Kasumi-1 (cell line): ENCODE results near the gene ANAPC16.
"Not testable (repeated sequence)": the region's sequence is repeated elsewhere in the genome, so short reads cannot be mapped to it uniquely, and the experiment has no call there.

Source experiments
- DNase-seq, 2 experiments: peaks; one replicate each; lab custom pipeline; 2025; lab: John Stamatoyannopoulos, UW

ANAPC16 gene

GRCh38 chr10:72215611-72216549 is at the start of gene ANAPC16, which contains the start of gene ASCC1:
Gene ANAPC16, plus strand, starts transcription at chr10:72216012. Its CDS starts 7,903 bp downstream, at chr10:72223915.
Gene ASCC1, minus strand, starts transcription at chr10:72216276. Its CDS starts 2,978 bp downstream, at chr10:72213298.
- DNase-seq = peak; percentile 96

GRCh38 chr10:72167118-72167517 is 48.7 kb upstream of the ANAPC16 start:
- DNase-seq = no peak

DNA sequence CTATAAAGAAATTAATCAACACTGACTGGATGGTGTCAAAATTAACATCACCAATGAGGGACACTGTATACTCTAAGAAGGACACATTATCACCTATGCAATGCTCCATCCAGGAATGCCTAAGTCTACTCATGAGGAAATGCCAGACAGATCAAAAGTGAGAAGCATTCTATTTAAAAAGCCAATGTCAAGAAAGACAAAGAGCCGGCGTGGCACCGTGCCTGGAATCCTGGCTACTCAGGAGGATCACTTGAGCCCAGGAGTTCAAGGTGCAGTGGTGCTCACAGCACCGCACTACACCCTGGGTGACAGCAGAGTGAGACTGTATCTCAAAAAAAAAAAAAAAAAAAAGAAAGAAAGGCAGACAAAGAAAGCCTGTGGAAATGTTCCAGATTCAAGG is 45.5 kb upstream of the ANAPC16 start:
- DNase-seq = no peak

- DNase-seq = no peak
Measured at GRCh38 chr10:72170733-72171132, 45.1 kb upstream of the ANAPC16 start.

- no peak for DNase-seq
Measured at GRCh38 chr10:72171175-72171630, 44.6 kb upstream of the ANAPC16 start.

GRCh38 chr10:72173262-72173618 is 42.6 kb upstream of the ANAPC16 start:
- DNase-seq = no peak

DNA sequence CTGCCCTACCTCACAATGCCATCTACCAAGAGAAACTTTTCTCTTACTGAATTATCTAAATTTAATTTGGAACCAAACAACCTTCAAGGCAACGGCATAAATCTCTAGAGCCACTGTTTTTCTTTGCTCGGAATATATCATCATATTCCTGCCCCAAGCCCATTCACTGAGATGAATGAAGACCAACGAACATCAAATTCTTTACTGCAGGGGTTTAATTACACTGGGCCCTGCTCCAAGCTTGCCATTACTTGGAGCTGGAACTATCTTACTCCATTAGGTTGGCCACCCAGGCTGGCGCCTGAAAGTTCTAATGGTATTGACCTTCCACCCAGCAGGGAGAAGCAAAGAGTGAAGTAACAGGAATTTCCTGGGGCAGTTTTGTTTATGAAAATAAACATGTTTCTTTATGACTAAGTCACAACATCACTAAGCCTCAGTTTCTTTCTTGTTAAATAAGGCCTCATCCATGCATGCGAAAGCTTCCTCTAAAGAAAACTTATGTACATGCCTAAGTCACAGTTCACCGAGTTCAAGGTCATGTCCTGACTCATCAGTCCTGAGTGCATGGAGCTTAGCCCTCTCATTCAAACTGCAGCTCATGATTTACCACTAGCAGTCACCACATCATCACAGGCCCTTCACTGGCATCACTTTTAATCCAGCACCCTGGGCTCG is 42.1 kb upstream of the ANAPC16 start:
- DNase-seq = no peak

DNA sequence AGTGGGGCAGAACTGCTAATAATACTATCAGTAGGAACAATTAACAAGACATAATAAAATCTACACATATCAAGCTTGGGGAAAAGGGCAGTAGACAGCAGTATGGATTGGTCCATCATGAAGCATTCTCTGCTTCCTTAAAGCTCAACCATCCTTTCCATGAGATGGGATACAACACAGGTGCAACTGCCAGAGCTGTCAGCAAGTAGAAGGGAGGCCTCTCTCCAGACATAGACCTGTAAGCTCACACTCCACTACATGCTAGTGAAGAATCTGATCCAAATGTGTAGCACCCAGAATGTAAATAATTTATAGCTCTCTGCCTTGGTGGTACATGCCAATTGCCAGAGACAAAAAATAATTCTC is 41.5 kb upstream of the ANAPC16 start:
- no peak for DNase-seq

DNA sequence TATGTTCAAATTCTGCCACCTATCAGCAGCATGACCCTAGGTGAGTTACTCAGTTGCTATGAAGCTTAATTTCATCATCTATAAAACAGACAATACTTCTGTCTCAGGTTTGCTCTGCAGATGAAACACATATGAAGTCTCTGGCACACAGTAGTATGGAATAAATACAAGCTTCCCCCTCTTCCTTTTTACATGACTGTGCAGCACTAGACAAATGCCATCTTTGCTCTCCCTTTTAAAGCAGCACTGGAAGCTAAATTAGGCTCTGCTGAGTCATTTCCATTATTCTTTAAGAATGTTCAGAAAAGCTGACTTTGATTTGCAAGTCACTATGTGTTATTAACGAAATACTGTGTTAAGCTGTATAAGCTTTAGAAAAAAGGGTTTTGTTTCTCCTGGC is 40.7 kb upstream of the ANAPC16 start:
- no peak for DNase-seq

GRCh38 chr10:72176701-72177100 is 39.1 kb upstream of the ANAPC16 start:
- DNase-seq = no peak

DNA sequence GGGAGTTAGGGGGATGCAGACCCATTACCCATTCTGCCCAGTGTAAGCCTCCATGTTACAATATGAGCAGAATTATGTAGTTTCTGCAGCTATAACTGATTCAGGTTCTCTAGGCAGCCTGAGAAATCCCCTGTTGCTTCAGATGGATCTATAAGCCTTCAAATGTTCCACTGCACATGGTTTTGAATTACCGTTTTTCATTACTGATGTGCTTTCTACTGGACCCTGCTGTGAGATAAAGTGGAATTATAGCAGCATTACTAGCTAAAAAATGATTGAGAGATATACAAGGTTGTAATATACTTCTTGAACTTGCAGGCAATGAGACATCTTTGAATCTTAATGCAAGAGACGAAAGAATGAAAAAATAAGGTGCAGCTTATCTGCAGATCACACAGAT is 38.4 kb upstream of the ANAPC16 start:
- DNase-seq = no peak

GRCh38 chr10:72184156-72184555 is 31.7 kb upstream of the ANAPC16 start:
- DNase-seq = no peak

- no peak for DNase-seq
Measured at GRCh38 chr10:72186258-72186981, 29.4 kb upstream of the ANAPC16 start.

DNA sequence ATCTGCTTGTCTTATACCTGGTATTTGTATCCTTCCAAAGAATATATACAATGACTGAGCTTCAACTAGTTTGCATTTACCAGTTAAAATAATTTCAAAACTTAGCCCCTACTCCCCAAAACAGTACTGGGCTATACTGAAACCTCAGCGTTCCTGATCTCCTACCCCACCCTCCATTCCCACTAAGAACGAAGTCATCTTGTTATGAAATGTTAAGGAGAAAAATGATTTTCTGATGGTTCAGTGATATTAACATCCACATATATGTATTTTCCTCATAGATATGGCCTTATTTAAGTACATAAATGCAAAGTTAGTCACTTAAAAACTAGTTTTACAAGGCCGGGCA is 28.9 kb upstream of the ANAPC16 start:
- DNase-seq = no peak

DNA sequence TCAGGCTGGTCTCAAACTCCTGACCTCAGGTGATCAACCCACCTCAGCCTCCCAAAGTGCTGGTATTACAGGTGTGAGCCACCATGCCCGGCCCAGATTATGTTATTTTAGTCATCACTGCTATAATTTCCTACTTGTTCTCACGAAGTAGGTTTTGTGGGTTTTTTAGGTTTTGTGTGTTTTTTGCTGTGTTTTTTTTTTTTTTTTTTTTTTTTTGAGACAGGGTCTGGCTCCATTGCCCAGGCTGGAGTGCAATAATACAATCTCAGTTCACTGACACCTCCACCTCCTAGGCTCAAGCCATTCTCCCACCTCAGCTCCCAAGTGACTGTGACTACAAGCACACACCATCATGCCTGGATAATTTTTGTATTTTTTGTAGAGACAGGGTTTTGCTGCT is 20.9 kb upstream of the ANAPC16 start:
- no peak for DNase-seq

- no peak for DNase-seq
Measured at GRCh38 chr10:72200883-72201282, 14.9 kb upstream of the ANAPC16 start.

DNA sequence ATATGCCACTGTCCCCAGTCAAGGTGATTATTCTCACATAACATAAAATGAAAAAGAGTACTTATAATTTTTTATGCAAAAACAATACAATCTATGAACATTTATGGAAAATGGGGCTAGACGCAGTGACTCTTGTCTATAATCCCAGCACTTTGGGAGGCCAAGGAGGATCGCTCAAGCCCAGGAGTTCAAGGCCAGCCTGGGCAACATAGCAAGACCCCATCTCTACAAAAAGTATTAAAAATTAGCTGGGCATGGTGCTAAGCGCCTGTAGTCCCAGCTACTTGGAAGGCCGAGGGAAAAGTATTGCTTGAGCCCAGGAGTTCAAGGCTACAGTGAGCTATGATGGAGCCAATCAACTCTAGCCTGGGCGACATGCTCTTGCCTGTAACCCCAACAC is 14.5 kb upstream of the ANAPC16 start:
- no peak for DNase-seq

GRCh38 chr10:72204296-72204695 is 11.5 kb upstream of the ANAPC16 start:
- no peak for DNase-seq

DNA sequence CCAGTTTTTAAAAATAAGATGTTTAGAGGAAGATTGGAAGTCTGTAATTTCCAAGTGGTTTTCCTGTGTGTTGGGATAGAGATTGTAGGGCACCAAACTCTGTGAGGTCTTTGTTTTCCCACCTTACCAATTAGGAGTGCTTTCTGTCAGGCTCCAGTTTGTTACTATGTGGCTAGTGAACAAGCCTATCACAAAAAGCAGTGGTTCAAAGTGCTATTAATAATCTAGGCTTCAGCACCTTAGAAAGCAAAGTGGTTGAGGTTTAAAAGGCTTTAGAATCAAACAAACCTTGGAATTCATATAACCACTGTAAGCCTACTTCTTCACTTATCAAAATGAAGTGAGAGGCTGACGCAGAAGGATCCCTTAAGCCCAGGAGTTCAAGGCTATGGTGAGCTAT is 11.1 kb upstream of the ANAPC16 start:
- DNase-seq = no peak

GRCh38 chr10:72206511-72207229 is 9.1 kb upstream of the ANAPC16 start:
- no peak for DNase-seq

DNA sequence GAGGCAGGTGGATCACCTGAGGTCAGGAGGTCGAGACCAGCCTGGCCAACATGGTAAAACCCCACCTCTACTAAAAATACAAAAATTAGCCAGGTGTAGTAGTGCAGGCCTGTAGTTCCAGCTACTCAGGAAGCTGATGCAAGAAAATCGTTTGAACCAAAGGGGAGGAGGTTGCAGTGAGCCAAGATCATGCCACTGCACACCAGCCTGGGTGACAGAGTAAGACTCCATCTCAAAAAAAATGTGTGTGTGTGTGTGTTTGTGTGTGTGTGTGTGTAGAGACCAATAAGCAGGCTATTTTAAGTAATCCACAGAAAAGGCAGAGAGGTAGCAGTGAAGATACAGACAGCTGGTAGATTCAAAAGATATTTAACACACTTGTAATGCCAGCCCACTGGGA is 7.3 kb upstream of the ANAPC16 start:
- DNase-seq = not testable (repeated sequence)

- not testable (repeated sequence) for DNase-seq
Measured at GRCh38 chr10:72211381-72211780, 4.4 kb upstream of the ANAPC16 start.
